H1 (cell line): Measurements from ENCODE around the gene IKZF1.

ENCODE experiments used
- CBX5 ChIP-seq: fragments of 300-800, 300-1000 bp; sonication (generic); IDR thresholded peaks from 2 replicates; pipeline ENCODE4 v1.7.1; 2016; ENCODE audit warnings: antibody characterized with exemption, low read length, low read depth
- CEBPB ChIP-seq: IDR thresholded peaks from 2 replicates; pipeline ENCODE4 v1.6.1; 2012; ENCODE audit warnings: low read depth, low read length
- CHD2 ChIP-seq: IDR thresholded peaks from 2 replicates; pipeline ENCODE4 v1.6.1; 2012; ENCODE audit warnings: low read length, improper control_type of control experiment
- CREB1 ChIP-seq: IDR thresholded peaks from 2 replicates; pipeline ENCODE4 v1.6.1; 2012; ENCODE audit warnings: inconsistent platforms
- CTCF ChIP-seq, 3 experiments: IDR thresholded peaks; 1 replicate in 2 of 3; 2 replicates in 1 of 3; pipeline versions ENCODE4 v1.5.1 to v1.6.1; 2011; ENCODE audit warnings: low read length in 3 of 3, mild to moderate bottlenecking in 3 of 3, inconsistent platforms in 2 of 3, low read depth in 1 of 3, moderate library complexity in 1 of 3; ENCODE audit not compliant: insufficient read depth in 1 of 3; ENCODE audit errors: control extremely low read depth in 1 of 3
- EZH2 ChIP-seq: fragments of 200-600 bp; sonication (generic); IDR thresholded peaks from 2 replicates; pipeline ENCODE4 v1.7.1; 2012; ENCODE audit warnings: low read depth, mild to moderate bottlenecking, moderate library complexity, low read length, inconsistent platforms; ENCODE audit not compliant: severe bottlenecking
- MAX ChIP-seq: IDR thresholded peaks from 2 replicates; pipeline ENCODE4 v1.6.1; 2012; ENCODE audit warnings: inconsistent platforms
- RBBP5 ChIP-seq: IDR thresholded peaks from 2 replicates; pipeline ENCODE4 v1.7.1; 2012; ENCODE audit warnings: low read depth, mild to moderate bottlenecking, inconsistent platforms, low read length, moderate library complexity, borderline replicate concordance
- SRF ChIP-seq: IDR thresholded peaks from 2 replicates; pipeline ENCODE4 v1.6.1; 2011; ENCODE audit warnings: mild to moderate bottlenecking, low read depth, low read length, moderate library complexity
- ZNF274 ChIP-seq: IDR thresholded peaks from 2 replicates; pipeline ENCODE4 v1.7.0; 2012; ENCODE audit warnings: low read length, borderline replicate concordance; ENCODE audit errors: extremely low read depth

GRCh38 chr7:50363327-50364060, 59.0 kb downstream of the IKZF1 start:
- TF ChIP-seq CTCF (IDR thresholded peaks at IDR 0.05; ENCODE audit: control extremely low read depth in 1 of 3, insufficient read depth in 1 of 3, low read depth in 1 of 3, low read length in 3 of 3) (no peak), CBX5 (no peak), SRF (no peak), EZH2 (no peak), ZNF274 (no peak), CEBPB (no peak), RBBP5 (no peak), MAX (no peak), CHD2 (no peak), CREB1 (no peak)
